GM12892 (cell line): ENCODE measurements around the gene ARID3A.

Experiments used
- POLR2A ChIP-seq: IDR thresholded peaks from 2 replicates; pipeline ENCODE4 v1.6.1; 2011; ENCODE audit warnings: low read depth, low read length, control low read depth
- POLR2AphosphoS5 ChIP-seq: IDR thresholded peaks from 2 replicates; pipeline ENCODE4 v1.6.1; 2011; ENCODE audit warnings: low read depth, low read length, control low read depth
- TAF1 ChIP-seq: IDR thresholded peaks from 2 replicates; pipeline ENCODE4 v1.6.1; 2011; ENCODE audit warnings: low read depth, mild to moderate bottlenecking, control low read depth, low read length, borderline replicate concordance

- TF ChIP-seq POLR2AphosphoS5, result no peak
- no peak for TF ChIP-seq POLR2A
- no peak for TF ChIP-seq TAF1
Measured at GRCh38 chr19:889662-890295, 36.1 kb upstream of the ARID3A start.
